ENCODE data around the gene IGFBP4.

IGFBP4 gene

DNA sequence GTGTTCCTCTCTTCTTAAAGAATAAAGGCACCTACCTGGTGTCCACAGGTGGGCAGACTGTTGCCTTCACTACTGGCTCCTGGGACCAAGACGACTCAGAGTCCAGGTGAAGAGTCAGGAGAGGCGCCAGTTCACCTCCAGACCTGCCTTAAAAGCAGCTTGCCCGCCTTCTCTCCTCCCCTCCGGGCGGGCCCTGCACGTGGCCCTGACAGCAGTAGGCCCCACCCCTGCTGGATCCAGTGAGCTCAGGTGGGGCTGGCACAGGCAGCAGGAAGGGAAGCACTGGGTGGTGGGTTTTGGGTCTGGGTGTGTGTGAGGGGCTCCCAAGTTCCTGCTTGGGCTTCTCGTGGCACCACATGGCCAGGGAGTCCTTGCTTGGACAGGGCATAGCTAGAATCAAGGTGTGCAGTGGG is 58.3 kb downstream of the IGFBP4 start, which contains the start of gene TNS4:
TSS of gene TNS4 (minus strand) at position 125 of the 413 bp plus-strand sequence. CDS start 5,198 bp downstream, outside the sequence.
- Mint-ChIP-seq H3K27ac (no peak within 1 kb of the TSS), H3K27me3 (peaks cover 39% of the 10 kb centered on the region), H3K4me3 (no peak within 1 kb of the TSS), H3K9me3 (no peaks in the 10 kb centered on the region), H3K36me3 (no peaks in the 10 kb centered on the region), H3K4me1 (peaks cover 33% of the 10 kb centered on the region)
- DNase-seq, result no peak
- CTCF ChIA-PET, result interaction anchor here (0.7 kb wide), 1 partner anchor 51 kb away, joined by 3 read pairs; no protein-coding TSS in a partner anchor

DNA sequence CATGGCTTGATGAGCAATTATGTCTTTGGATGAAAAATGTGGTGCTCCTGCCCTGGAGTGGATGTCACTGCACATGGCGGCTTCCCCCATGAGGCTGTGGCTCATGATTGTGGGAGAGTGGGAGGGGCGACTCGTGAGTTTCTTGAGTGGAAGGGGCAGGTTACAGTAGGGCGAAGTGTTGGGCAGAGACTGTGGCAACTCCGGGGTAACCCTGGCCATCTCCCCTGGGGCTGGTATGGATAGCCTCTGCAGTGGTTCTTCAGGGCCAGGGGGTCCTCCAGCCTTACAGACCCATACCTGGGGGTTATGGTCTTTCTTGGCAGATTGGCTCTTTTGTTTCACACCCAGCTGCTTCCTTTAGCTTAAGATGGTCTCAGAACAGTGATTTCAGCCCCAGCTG is 59.5 kb downstream of the IGFBP4 start:
- CTCF ChIA-PET, result no interaction called here
- Mint-ChIP-seq H3K27ac (no peak overlapping the region), H3K4me1 (peaks cover 29% of the 10 kb centered on the region), H3K9me3 (no peaks in the 10 kb centered on the region), H3K36me3 (no peaks in the 10 kb centered on the region), H3K27me3 (peaks cover 41% of the 10 kb centered on the region), H3K4me3 (no peak overlapping the region)
- DNase-seq, result no peak

DNA sequence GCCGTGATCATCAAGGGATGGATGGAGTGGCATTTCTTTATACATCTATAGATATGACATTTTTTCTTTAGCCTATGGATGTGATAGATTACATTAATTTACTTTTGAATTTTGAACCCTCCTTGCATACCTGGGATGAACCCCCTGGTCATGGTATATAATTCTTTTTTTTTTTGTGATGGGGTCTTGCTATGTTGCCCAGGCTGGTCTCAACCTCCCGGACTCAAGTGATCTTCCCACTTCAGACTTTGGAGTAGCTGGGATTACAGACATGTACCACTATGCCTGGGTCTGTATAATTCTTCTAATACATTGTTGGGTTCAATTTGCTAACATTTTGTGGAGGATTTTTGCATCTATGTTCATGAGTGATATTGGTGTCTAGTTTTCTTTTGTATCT is 59.9 kb downstream of the IGFBP4 start:
- peaks cover 28% of the 10 kb centered on the region for H3K4me1 Mint-ChIP-seq
- no peaks in the 10 kb centered on the region for H3K9me3 Mint-ChIP-seq
- H3K27me3 Mint-ChIP-seq, result peaks cover 37% of the 10 kb centered on the region
- CTCF ChIA-PET, result no interaction called here
- H3K4me3 Mint-ChIP-seq, result no peak overlapping the region
- H3K27ac Mint-ChIP-seq, result no peak overlapping the region
- no peak for DNase-seq
- H3K36me3 Mint-ChIP-seq, result no peaks in the 10 kb centered on the region

DNA sequence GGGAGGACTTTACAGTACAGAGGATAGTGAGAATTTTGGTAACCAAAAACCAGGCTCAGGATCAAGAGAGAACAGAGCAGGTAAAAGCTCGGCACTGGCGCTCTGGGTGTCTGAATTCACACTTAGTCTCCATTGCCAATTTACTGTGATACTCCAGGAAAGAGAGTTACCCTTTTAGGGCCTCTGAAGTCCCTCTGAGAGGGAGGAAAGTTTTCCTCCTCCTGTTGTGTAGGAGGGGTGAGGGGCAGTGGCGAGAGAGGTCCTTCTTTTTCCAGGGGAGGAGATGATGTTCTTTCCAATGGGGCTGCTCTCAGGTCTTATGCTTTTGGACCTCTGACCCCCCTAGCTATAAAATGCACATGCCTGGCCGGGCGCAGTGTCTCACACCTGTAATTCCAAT is 63.5 kb downstream of the IGFBP4 start:
- Mint-ChIP-seq H3K27me3 (peaks cover 16% of the 10 kb centered on the region), H3K9me3 (no peaks in the 10 kb centered on the region), H3K4me3 (no peak overlapping the region), H3K36me3 (no peaks in the 10 kb centered on the region), H3K4me1 (peaks cover 34% of the 10 kb centered on the region), H3K27ac (no peak overlapping the region)
- no peak for DNase-seq
- CTCF ChIA-PET, result interaction anchor here (1.6 kb wide), 1 partner anchor 9 kb away, joined by 5 read pairs; no protein-coding TSS in a partner anchor
